B cell (primary cell): ENCODE results near the gene TAF6. TPM values are rescaled to one million over a fixed set of nuclear protein-coding genes. Genes with fewer than 3 reads are reported as not detected.

Source experiments
- ATAC-seq: fragments of 200-7000 bp; cut with Tn5 transposase; one replicate; pipeline ENCODE4 v1.10.0; 2021; ENCODE audit warnings: low read depth, mild to moderate bottlenecking, moderate number of reproducible peaks, moderate library complexity
- CTCF ChIA-PET: fragments of 350-600 bp; sonication (Branson Sonifier 250); formaldehyde crosslinking; loops from one replicate; lab custom pipeline; 2021; ENCODE audit warnings: antibody characterized with exemption, inconsistent platforms; lab: Charles Lee
- POLR2A ChIA-PET: fragments of 350-600 bp; sonication (Branson Sonifier 250); formaldehyde crosslinking; loops from one replicate; lab custom pipeline; 2021; ENCODE audit warnings: antibody characterized with exemption; lab: Charles Lee
- DNase-seq: peaks from one replicate; pipeline ENCODE4 v3.0.0; 2013
- H2AFZ ChIP-seq: 2 replicates; pipeline ENCODE4 v1.6.1; 2012; ENCODE audit warnings: mild to moderate bottlenecking, low read depth, low read length; ENCODE audit not compliant: insufficient read depth, poor library complexity, severe bottlenecking
- H3K27ac ChIP-seq, 2 donors: 1 replicate in 1 of 2; 2 replicates in 1 of 2; pipeline ENCODE4 v1.5.1; 2012 to 2013; ENCODE audit warnings: low read length in 2 of 2, mild to moderate bottlenecking in 2 of 2, moderate library complexity in 1 of 2
- H3K27me3 ChIP-seq, 4 experiments: fragments of 200-600 bp in 1 of 4; sonication (generic) in 1 of 4; replicated peaks in 1 of 4; 1 replicate in 2 of 4; 2 replicates in 2 of 4; pipeline versions ENCODE4 v1.6.1 to v1.7.0; 2013 to 2016; ENCODE audit warnings: low read length in 3 of 4, mild to moderate bottlenecking in 2 of 4, mixed read lengths in 1 of 4, moderate library complexity in 1 of 4; ENCODE audit not compliant: insufficient read depth in 4 of 4, control insufficient read depth in 3 of 4; ENCODE audit errors: control extremely low read depth in 1 of 4
- H3K36me3 ChIP-seq, 2 experiments: replicated peaks in 1 of 2; 1 replicate in 1 of 2; 2 replicates in 1 of 2; pipeline versions ENCODE4 v1.6.1 to v1.7.1; 2013; ENCODE audit warnings: low read length in 1 of 2; ENCODE audit not compliant: insufficient read depth in 2 of 2, control insufficient read depth in 1 of 2; ENCODE audit errors: control extremely low read depth in 1 of 2, extremely low read depth in 1 of 2
- H3K4me1 ChIP-seq, 2 donors: fragments of 200-600 bp in 1 of 2; sonication (generic) in 1 of 2; 1 replicate in 1 of 2; 2 replicates in 1 of 2; pipeline versions ENCODE4 v1.5.1 to v1.6.1; 2013 to 2017; ENCODE audit warnings: low read length in 2 of 2; ENCODE audit not compliant: control insufficient read depth in 2 of 2, insufficient read depth in 2 of 2
- H3K4me2 ChIP-seq: replicated peaks from 2 replicates; pipeline ENCODE3; 2012; ENCODE audit warnings: mild to moderate bottlenecking, low read depth, low read length; ENCODE audit not compliant: poor library complexity, severe bottlenecking
- H3K4me3 ChIP-seq, 5 experiments: fragments of 200-600 bp in 1 of 5; sonication (generic) in 1 of 5; 1 replicate in 3 of 5; 2 replicates in 2 of 5; pipeline versions ENCODE4 v1.5.1 to v1.7.0; 2011 to 2016; ENCODE audit warnings: low read length in 4 of 5, mild to moderate bottlenecking in 4 of 5, low read depth in 2 of 5, control low read depth in 1 of 5, moderate library complexity in 1 of 5; ENCODE audit not compliant: insufficient read depth in 1 of 5; ENCODE audit errors: control extremely low read depth in 1 of 5, extremely low read depth in 1 of 5
- H3K79me2 ChIP-seq: fragments of 200-600 bp; sonication (generic); one replicate; pipeline ENCODE4 v1.6.0; 2016; ENCODE audit warnings: low read length; ENCODE audit not compliant: control insufficient read depth, insufficient read depth
- H3K9ac ChIP-seq: fragments of 200-600 bp; sonication (generic); 2 replicates; pipeline ENCODE4 v1.6.1; 2017; ENCODE audit warnings: mild to moderate bottlenecking, low read length, moderate library complexity
- H3K9me3 ChIP-seq, 3 donors: one replicate each; pipeline versions ENCODE4 v1.6.1 to v1.7.1; 2013; ENCODE audit warnings: low read length in 2 of 3; ENCODE audit not compliant: control insufficient read depth in 2 of 3, insufficient read depth in 1 of 3; ENCODE audit errors: control extremely low read depth in 1 of 3
- H4K20me1 ChIP-seq: 2 replicates; pipeline ENCODE4 v1.6.0; 2012; ENCODE audit warnings: mild to moderate bottlenecking, low read length; ENCODE audit not compliant: insufficient read depth, control insufficient read depth, poor library complexity, severe bottlenecking
- H3K27ac Mint-ChIP-seq: one replicate; pipeline ENCODE4 v1.8.0; 2021; ENCODE audit warnings: mixed read lengths
- H3K27me3 Mint-ChIP-seq: one replicate; pipeline ENCODE4 v1.8.0; 2021; ENCODE audit warnings: mixed read lengths
- H3K4me1 Mint-ChIP-seq: one replicate; pipeline ENCODE4 v1.8.0; 2021; ENCODE audit warnings: mixed read lengths
- H3K4me3 Mint-ChIP-seq: one replicate; pipeline ENCODE4 v1.8.0; 2021; ENCODE audit warnings: mixed read lengths
- H3K9me3 Mint-ChIP-seq: one replicate; pipeline ENCODE4 v1.8.0; 2022; ENCODE audit warnings: mixed read lengths; ENCODE audit not compliant: insufficient read depth
- EZH2 ChIP-seq: IDR thresholded peaks from 2 replicates; pipeline ENCODE4 v1.6.1; 2012; ENCODE audit warnings: borderline replicate concordance, low read depth, mild to moderate bottlenecking, moderate library complexity, low read length; ENCODE audit not compliant: insufficient read depth, poor library complexity, severe bottlenecking
- WGBS: methylation state at CpG from one replicate; pipeline ENCODE4 v1.1.5; 2013; ENCODE audit warnings: missing lambda C conversion rate; ENCODE audit not compliant: insufficient coverage; 5-methylcytosine and 5-hydroxymethylcytosine counted together
- intact Hi-C: fragments of 100-400 bp; cut with micrococcal nuclease; formaldehyde crosslinking; loops from one replicate; pipeline ENCODE4 v1.10.0; 2022
- polyA plus RNA-seq: library from polyadenylated mRNA; depleted of rRNA; stranded (reverse); fragments of >200 nt; gene quantifications from 2 replicates; pipeline ENCODE4 v1.2.3, GENCODE V29; 2012
- total RNA-seq, 2 donors: library from RNA; stranded (reverse); fragments of 120-200 nt in 1 of 2; gene quantifications; 1 replicate in 1 of 2; 2 replicates in 1 of 2; pipeline versions ENCODE4 v1.2.3 to v1.2.4, GENCODE V29; 2013 to 2022
- TF ChIP-seq, protein P1 (sequence below): fragments of 200-600 bp; IDR thresholded peaks from one replicate; pipeline ENCODE4 v1.8.0; 2022; ENCODE audit warnings: antibody characterized with exemption, mild to moderate bottlenecking

The TAF6 gene
- total and polyA plus RNA-seq, 2 donors (not counting 1 experiment from before 2014, with no cell fraction given): 48.3 to 65.8 TPM

DNA sequence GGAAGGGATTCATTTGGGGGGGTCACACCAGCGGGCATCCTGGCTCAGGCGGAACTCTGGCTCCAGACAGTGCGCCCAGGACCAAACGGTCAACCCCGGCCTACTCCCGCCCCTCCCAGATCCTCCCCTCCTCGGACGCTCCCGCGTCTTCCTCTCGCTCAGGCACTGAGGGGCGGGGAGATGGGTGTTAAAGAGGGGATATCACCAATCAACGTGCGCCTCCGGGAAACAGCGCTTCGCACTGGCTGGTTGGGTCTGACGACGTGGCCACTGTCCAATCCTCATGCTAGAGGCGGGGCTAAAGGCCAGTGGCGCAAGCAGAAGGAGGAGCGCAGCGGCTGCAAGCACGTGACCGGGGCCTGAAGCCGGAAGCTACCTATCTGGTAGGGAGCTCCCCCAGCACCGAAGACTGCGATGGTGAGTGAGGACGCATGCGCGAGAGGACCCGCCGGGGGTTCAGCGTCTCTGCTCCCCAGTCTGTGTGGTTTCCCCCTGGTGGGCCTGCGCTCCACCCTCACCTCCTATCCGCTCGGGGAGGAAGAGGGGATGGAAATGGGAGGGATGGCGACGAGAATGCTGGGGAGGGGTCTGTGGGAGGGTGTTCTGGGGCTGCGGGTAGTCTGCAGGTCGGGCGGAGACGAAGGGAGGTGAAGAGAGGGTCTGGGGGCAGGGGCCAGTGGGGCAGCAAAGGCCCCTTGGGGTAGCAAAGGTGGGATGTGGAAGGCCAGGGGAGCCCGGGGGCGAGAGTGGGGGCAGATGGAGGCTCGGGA is 29.6 kb upstream of the TAF6 start, which contains the start of gene LAMTOR4:
Gene LAMTOR4 (plus strand): TSS at position 360 of the 770 bp plus-strand sequence. CDS start 55 bp downstream, at position 415.
- TF ChIP-seq, protein P1, sequence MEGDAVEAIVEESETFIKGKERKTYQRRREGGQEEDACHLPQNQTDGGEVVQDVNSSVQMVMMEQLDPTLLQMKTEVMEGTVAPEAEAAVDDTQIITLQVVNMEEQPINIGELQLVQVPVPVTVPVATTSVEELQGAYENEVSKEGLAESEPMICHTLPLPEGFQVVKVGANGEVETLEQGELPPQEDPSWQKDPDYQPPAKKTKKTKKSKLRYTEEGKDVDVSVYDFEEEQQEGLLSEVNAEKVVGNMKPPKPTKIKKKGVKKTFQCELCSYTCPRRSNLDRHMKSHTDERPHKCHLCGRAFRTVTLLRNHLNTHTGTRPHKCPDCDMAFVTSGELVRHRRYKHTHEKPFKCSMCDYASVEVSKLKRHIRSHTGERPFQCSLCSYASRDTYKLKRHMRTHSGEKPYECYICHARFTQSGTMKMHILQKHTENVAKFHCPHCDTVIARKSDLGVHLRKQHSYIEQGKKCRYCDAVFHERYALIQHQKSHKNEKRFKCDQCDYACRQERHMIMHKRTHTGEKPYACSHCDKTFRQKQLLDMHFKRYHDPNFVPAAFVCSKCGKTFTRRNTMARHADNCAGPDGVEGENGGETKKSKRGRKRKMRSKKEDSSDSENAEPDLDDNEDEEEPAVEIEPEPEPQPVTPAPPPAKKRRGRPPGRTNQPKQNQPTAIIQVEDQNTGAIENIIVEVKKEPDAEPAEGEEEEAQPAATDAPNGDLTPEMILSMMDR: no peak
- no peak for TF ChIP-seq EZH2
- intact Hi-C loops: loop anchor here (1.0 to 5.0 kb wide), 8 partner anchors 10 to 280 kb away; partner anchors contain the start of genes AP4M1, GPC2, MCM7 and STAG3
- ATAC-seq (peak; percentile 97), DNase-seq (peak; percentile 99)
- peaks cover 47% of the 10 kb centered on the region for H3K79me2 ChIP-seq
- H3K9me3 ChIP-seq: no peaks in the 10 kb centered on the region
- H3K27ac ChIP-seq: peak within 1 kb of the TSS; percentile 82 to 97
- WGBS: under 1% methylated on average over 31 of the region's 46 CpGs
- H3K27me3 Mint-ChIP-seq: no peaks in the 10 kb centered on the region
- peak within 1 kb of the TSS; percentile 97 for H3K4me2 ChIP-seq
- ChIA-PET POLR2A (interaction anchor here (0.6 to 2.5 kb wide), 17 partner anchors 9 to 436 kb away, joined by 3 to 16 read pairs (median 5); partner anchors contain the start of genes AP4M1, GAL3ST4, GPC2 and MEPCE), CTCF (interaction anchor here (1.0 to 3.5 kb wide), 7 partner anchors 9 to 259 kb away, joined by 3 to 27 read pairs (median 4); partner anchors contain the start of genes GPC2, MCM7, STAG3 and TRAPPC14)
- H3K9ac ChIP-seq: peak within 1 kb of the TSS; percentile 99
- H3K4me1 ChIP-seq: peaks cover 31 to 43% of the 10 kb centered on the region in 2 donors
- no peaks in the 10 kb centered on the region for H4K20me1 ChIP-seq
- H3K27me3 ChIP-seq: no peaks in the 10 kb centered on the region
- H3K4me3 ChIP-seq: peak within 1 kb of the TSS; percentile 65 to 98 (median 75)
- peaks cover 0 to 16% of the 10 kb centered on the region in 2 experiments for H3K36me3 ChIP-seq
- peaks cover 34% of the 10 kb centered on the region for H3K4me1 Mint-ChIP-seq
- H3K4me3 Mint-ChIP-seq: peak within 1 kb of the TSS; percentile 88
- H3K27ac Mint-ChIP-seq: peak within 1 kb of the TSS; percentile 95
- no peaks in the 10 kb centered on the region for H3K9me3 Mint-ChIP-seq
- peak within 1 kb of the TSS; percentile 98 for H2AFZ ChIP-seq
